ENCODE data around the gene LCN1. TPM values are rescaled to one million over a fixed set of nuclear protein-coding genes. Genes with fewer than 3 reads are reported as not detected.

Gene LCN1
- total RNA-seq, 1 experiment from 2014 or later = not detected

DNA sequence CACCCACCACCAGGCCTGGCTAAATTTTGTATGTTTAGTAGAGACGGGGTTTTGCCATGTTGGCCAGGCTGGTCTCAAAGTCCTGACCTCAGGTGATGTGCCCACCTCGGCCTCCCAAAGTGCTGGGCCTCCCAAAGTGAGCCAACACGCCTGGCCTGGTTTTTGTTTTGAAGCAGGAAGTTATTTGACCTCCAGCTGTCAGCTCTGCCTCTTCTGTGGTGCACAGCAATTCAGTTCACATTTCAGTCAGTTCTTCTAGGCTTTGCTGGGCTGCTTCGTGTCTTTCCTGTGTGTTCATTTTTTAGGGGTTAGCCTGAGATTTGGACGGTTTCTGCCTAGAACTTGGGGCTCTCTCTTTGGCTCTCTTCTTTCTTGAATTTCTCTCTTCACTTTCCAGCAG is 8.9 kb downstream of the LCN1 start:
- DNase-seq = no peak
- no TSS peak for BruUV-seq (replicated peaks)
- Histone ChIP-seq H3K9me3 (ENCODE audit: insufficient read depth, low read depth) (no peaks in the 10 kb centered on the region), H3K4me1 (replicated peaks; ENCODE audit: insufficient read depth) (no peaks in the 10 kb centered on the region), H3K9me2 (ENCODE audit: insufficient read depth) (no peaks in the 10 kb centered on the region), H3K79me2 (ENCODE audit: low read depth) (no peaks in the 10 kb centered on the region), H3F3A (ENCODE audit: insufficient read depth, low read depth) (no peaks in the 10 kb centered on the region), H4K20me1 (ENCODE audit: insufficient read depth) (no peaks in the 10 kb centered on the region), H3K36me3 (ENCODE audit: low read depth) (no peaks in the 10 kb centered on the region), H3K4me3 (no peak overlapping the region), H3K4me2 (no peak overlapping the region), H3K27me3 (ENCODE audit: insufficient read depth, low read depth) (peaks cover 74% of the 10 kb centered on the region), H2AFZ (no peak overlapping the region), H3K27ac (no peak overlapping the region)
- POLR2A ChIA-PET (ENCODE audit: unreplicated experiment) = no interaction called here
- CTCF ChIA-PET = no interaction called here
- no peak for TF ChIP-seq EZH2 (IDR thresholded peaks at IDR 0.05; ENCODE audit: low read depth)
- TF ChIP-seq, protein P1, sequence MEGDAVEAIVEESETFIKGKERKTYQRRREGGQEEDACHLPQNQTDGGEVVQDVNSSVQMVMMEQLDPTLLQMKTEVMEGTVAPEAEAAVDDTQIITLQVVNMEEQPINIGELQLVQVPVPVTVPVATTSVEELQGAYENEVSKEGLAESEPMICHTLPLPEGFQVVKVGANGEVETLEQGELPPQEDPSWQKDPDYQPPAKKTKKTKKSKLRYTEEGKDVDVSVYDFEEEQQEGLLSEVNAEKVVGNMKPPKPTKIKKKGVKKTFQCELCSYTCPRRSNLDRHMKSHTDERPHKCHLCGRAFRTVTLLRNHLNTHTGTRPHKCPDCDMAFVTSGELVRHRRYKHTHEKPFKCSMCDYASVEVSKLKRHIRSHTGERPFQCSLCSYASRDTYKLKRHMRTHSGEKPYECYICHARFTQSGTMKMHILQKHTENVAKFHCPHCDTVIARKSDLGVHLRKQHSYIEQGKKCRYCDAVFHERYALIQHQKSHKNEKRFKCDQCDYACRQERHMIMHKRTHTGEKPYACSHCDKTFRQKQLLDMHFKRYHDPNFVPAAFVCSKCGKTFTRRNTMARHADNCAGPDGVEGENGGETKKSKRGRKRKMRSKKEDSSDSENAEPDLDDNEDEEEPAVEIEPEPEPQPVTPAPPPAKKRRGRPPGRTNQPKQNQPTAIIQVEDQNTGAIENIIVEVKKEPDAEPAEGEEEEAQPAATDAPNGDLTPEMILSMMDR (conservative IDR thresholded peaks at IDR 0.05) = no peak
- intact Hi-C loops (cut with micrococcal nuclease; ENCODE audit: unreplicated experiment) = no loop called here

DNA sequence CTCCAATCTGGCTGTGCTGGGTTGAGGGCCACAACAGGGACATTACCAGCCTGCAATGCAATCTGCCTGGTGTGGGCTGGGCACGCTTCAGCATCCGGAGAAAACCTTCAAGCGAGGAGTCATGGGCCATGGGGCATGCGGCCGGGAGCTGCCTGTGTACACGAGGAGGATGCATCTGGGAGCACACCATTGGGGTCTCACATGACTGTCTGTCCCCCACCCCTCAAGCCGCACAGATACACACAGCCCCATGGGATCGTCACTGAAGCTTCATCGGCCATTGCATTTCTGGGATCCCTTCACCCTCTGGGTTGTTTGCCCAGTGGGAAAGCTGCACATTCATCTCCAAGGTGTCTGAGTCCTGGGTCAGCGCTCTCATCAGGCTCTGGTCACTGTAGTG is 9.9 kb downstream of the LCN1 start:
- no TSS peak for BruUV-seq (replicated peaks)
- ChIA-PET POLR2A (ENCODE audit: unreplicated experiment) (no interaction called here), CTCF (interaction anchor here (0.6 kb wide), 2 partner anchors 675 to 841 kb away, joined by 3 to 4 read pairs; no protein-coding TSS in a partner anchor)
- no peak for TF ChIP-seq EZH2 (IDR thresholded peaks at IDR 0.05; ENCODE audit: low read depth)
- TF ChIP-seq, protein P1 (conservative IDR thresholded peaks at IDR 0.05) = no peak
- H3K4me1 ChIP-seq (replicated peaks; ENCODE audit: insufficient read depth) = no peaks in the 10 kb centered on the region
- no peak overlapping the region for H2AFZ ChIP-seq
- H3F3A ChIP-seq (ENCODE audit: insufficient read depth, low read depth) = no peaks in the 10 kb centered on the region
- no peaks in the 10 kb centered on the region for H3K9me3 ChIP-seq (ENCODE audit: insufficient read depth, low read depth)
- no peaks in the 10 kb centered on the region for H3K36me3 ChIP-seq (ENCODE audit: low read depth)
- no peaks in the 10 kb centered on the region for H3K79me2 ChIP-seq (ENCODE audit: low read depth)
- H3K27me3 ChIP-seq (ENCODE audit: insufficient read depth, low read depth) = peaks cover 75% of the 10 kb centered on the region
- H3K27ac ChIP-seq = no peak overlapping the region
- intact Hi-C loops (cut with micrococcal nuclease; ENCODE audit: unreplicated experiment) = no loop called here
- H4K20me1 ChIP-seq (ENCODE audit: insufficient read depth) = no peaks in the 10 kb centered on the region
- no peaks in the 10 kb centered on the region for H3K9me2 ChIP-seq (ENCODE audit: insufficient read depth)
- no peak overlapping the region for H3K4me3 ChIP-seq
- DNase-seq = no peak
- no peak overlapping the region for H3K4me2 ChIP-seq

DNA sequence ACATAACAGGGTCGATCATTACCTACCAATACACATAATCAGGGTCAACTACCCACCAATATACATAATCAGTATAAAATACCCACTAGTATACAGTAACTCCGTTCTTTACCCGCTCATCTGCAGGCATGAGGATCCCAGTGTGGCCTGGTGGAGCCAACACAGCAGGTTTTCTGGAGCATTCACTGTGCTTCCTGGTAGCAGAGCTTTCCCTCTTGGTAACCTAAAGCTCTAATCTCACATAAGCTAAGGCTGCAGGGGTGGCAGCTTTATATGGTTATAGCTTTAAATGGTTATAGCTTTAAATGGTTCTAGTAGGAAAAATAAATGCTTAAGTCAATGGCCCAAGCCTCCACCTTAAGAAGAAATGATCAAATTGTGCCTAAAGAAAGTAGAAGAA is 11.9 kb downstream of the LCN1 start:
- no peaks in the 10 kb centered on the region for H3K79me2 ChIP-seq (ENCODE audit: low read depth)
- no peak overlapping the region for H2AFZ ChIP-seq
- H3K27ac ChIP-seq = no peak overlapping the region
- H3K9me3 ChIP-seq (ENCODE audit: insufficient read depth, low read depth) = no peaks in the 10 kb centered on the region
- BruUV-seq (replicated peaks) = no TSS peak
- intact Hi-C loops (cut with micrococcal nuclease; ENCODE audit: unreplicated experiment) = no loop called here
- ChIA-PET POLR2A (ENCODE audit: unreplicated experiment) (no interaction called here), CTCF (no interaction called here)
- H3K4me3 ChIP-seq = no peak overlapping the region
- H3K9me2 ChIP-seq (ENCODE audit: insufficient read depth) = no peaks in the 10 kb centered on the region
- no peak overlapping the region for H3K4me2 ChIP-seq
- H3F3A ChIP-seq (ENCODE audit: insufficient read depth, low read depth) = no peaks in the 10 kb centered on the region
- H3K27me3 ChIP-seq (ENCODE audit: insufficient read depth, low read depth) = peaks cover 90% of the 10 kb centered on the region
- no peaks in the 10 kb centered on the region for H3K4me1 ChIP-seq (replicated peaks; ENCODE audit: insufficient read depth)
- no peaks in the 10 kb centered on the region for H3K36me3 ChIP-seq (ENCODE audit: low read depth)
- H4K20me1 ChIP-seq (ENCODE audit: insufficient read depth) = no peaks in the 10 kb centered on the region
- no peak for DNase-seq
- TF ChIP-seq, protein P1 (conservative IDR thresholded peaks at IDR 0.05) = no peak
- TF ChIP-seq EZH2 (IDR thresholded peaks at IDR 0.05; ENCODE audit: low read depth) = no peak

Data from PC-9 (cell line).